Measurements from ENCODE around the gene FBLN5. TPM values are rescaled to one million over a fixed set of nuclear protein-coding genes. Genes with fewer than 3 reads are reported as not detected.
A peak's percentile ranks its signal among the peaks of the same experiment; 100 is the strongest.

The FBLN5 gene
- total and polyA plus RNA-seq, 2 of the 4 experiments (the other 2 are of a cell fraction): 10.6 to 76.4 TPM

DNA sequence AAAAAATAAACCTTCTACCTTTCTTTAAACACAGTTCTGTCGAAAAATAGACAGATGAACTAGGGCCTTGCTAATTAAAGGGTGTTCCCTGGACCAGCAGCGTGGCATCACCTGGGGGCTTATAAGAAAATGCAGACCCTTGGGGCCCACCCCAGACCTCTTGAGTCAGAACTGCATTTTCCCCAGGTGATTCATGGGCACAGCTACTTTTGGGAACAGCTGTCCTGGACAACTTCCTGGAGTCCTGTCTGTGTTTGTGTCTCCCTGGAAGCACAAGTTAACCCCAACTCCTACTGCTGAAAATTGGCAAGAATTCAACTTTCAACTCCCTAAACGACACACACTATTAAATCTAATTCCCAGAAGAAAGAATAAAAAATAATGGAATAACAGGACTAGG is 17.8 kb downstream of the FBLN5 start:
- H3K4me3 ChIP-seq (ENCODE audit: insufficient read depth, low read depth, low read length): no peak overlapping the region
- H2AK5ac ChIP-seq (ENCODE audit: low read depth, low read length): no peak overlapping the region
- peaks cover 6% of the 10 kb centered on the region for H3K4me1 ChIP-seq (ENCODE audit: control insufficient read depth, insufficient read depth, low read length)
- no peak overlapping the region for H2BK20ac ChIP-seq (ENCODE audit: low read depth, low read length)
- in situ Hi-C loops (cut with MboI; ENCODE audit: low sequenced_read_pairs): no loop called here
- ATAC-seq (ENCODE audit: low read depth): no peak
- H3K9me1 ChIP-seq (ENCODE audit: insufficient read depth, low read length): peaks cover 13% of the 10 kb centered on the region; the same call in 1 of the 2 replicates
- H3K4me2 ChIP-seq (ENCODE audit: low read depth, low read length): no peak overlapping the region
- H4K8ac ChIP-seq (ENCODE audit: low read depth in 2 of 2, low read length in 2 of 2): no peak overlapping the region
- H4K20me1 ChIP-seq (ENCODE audit: insufficient read depth, low read length): peaks cover 25% of the 10 kb centered on the region
- POLR2A ChIA-PET (ENCODE audit: unreplicated experiment): no interaction called here
- H3K4ac ChIP-seq (ENCODE audit: low read depth, low read length): no peak overlapping the region
- H3K9ac ChIP-seq (ENCODE audit: low read depth, low read length): no peak overlapping the region
- WGBS, 2 experiments (ENCODE audit: extremely low coverage in 2 of 2, insufficient read length in 1 of 2): 82% methylated on average over 2 of the region's 3 CpGs; no CpG with 5 or more reads in 1 of the 2 experiments
- no peak overlapping the region for H3K18ac ChIP-seq (ENCODE audit: low read depth, low read length)
- H3K56ac ChIP-seq (ENCODE audit: extremely low read depth, insufficient read depth, low read length): no peak overlapping the region
- no peak overlapping the region for H2AFZ ChIP-seq (replicated peaks; ENCODE audit: low read length, poor library complexity)
- H3K27me3 ChIP-seq (ENCODE audit: control insufficient read depth, insufficient read depth, low read length): no peaks in the 10 kb centered on the region
- CTCF ChIA-PET: no interaction called here
- H3K9me3 ChIP-seq (ENCODE audit: control insufficient read depth, insufficient read depth, low read length): no peaks in the 10 kb centered on the region
- dilution Hi-C loops (cut with HindIII; ENCODE audit: low sequenced_read_pairs, unreplicated experiment): no loop called here
- peaks cover 12 to 51% of the 10 kb centered on the region in 2 experiments for H3K79me1 ChIP-seq (ENCODE audit: low read depth in 1 of 2, low read length in 2 of 2)
- H2BK120ac ChIP-seq (ENCODE audit: low read depth, low read length): no peak overlapping the region
- no peak overlapping the region for H4K5ac ChIP-seq (ENCODE audit: low read depth, low read length)
- H3K14ac ChIP-seq (replicated peaks; ENCODE audit: low read depth, low read length): no peak overlapping the region
- no TSS peak for BruUV-seq (replicated peaks)
- H4K91ac ChIP-seq (ENCODE audit: insufficient read depth, low read depth, low read length): no peak overlapping the region
- peaks cover 53% of the 10 kb centered on the region for H3K36me3 ChIP-seq (ENCODE audit: control insufficient read depth, insufficient read depth, low read length)
- TF ChIP-seq MAFK (IDR thresholded peaks at IDR 0.05; ENCODE audit: low read depth, low read length): no peak
- TF ChIP-seq SMC3 (IDR thresholded peaks at IDR 0.05; ENCODE audit: low read depth, low read length): no peak
- no peak for TF ChIP-seq MXI1 (IDR thresholded peaks at IDR 0.05; ENCODE audit: borderline replicate concordance, low read depth, low read length)
- no peak for TF ChIP-seq POLR2A (IDR thresholded peaks at IDR 0.05; ENCODE audit: low read depth, low read length)
- no peak overlapping the region for H3K23ac ChIP-seq (ENCODE audit: low read depth, low read length)
- no peak overlapping the region for H3K27ac ChIP-seq (ENCODE audit: insufficient read depth, low read length)
- H2BK5ac ChIP-seq (ENCODE audit: low read depth, low read length, poor library complexity, severe bottlenecking): no peak overlapping the region
- intact Hi-C loops (cut with micrococcal nuclease): no loop called here
- peak; percentile 40 for DNase-seq
- no peak overlapping the region for H2AK9ac ChIP-seq (replicated peaks; ENCODE audit: low read depth, low read length, poor library complexity)
- no peak overlapping the region for H2BK15ac ChIP-seq (ENCODE audit: low read depth, low read length)

Measured in IMR-90 (cell line).